Progenitor cell of endocrine pancreas (in vitro differentiated cells): ENCODE measurements around the gene LIME1. TPM values are rescaled to one million over a fixed set of nuclear protein-coding genes. Genes with fewer than 3 reads are reported as not detected.

Experiments used
- DNase-seq: peaks from one replicate; pipeline ENCODE4 v3.0.0; 2021; ENCODE audit warnings: low spot score; ENCODE audit not compliant: unreplicated experiment
- H3K27ac Mint-ChIP-seq: 2 replicates; pipeline ENCODE4 v1.8.0; 2021; ENCODE audit warnings: mild to moderate bottlenecking, moderate library complexity, mixed read lengths
- H3K27me3 Mint-ChIP-seq: 2 replicates; pipeline ENCODE4 v1.8.0; 2021; ENCODE audit warnings: mixed read lengths
- H3K36me3 Mint-ChIP-seq: 2 replicates; pipeline ENCODE4 v1.8.0; 2022; ENCODE audit warnings: mixed read lengths; ENCODE audit not compliant: insufficient read depth
- H3K4me1 Mint-ChIP-seq: 2 replicates; pipeline ENCODE4 v1.8.0; 2021; ENCODE audit warnings: low read depth, mixed read lengths
- H3K4me3 Mint-ChIP-seq: 2 replicates; pipeline ENCODE4 v1.8.0; 2021; ENCODE audit warnings: low read depth, mild to moderate bottlenecking, moderate library complexity, mixed read lengths
- H3K9me3 Mint-ChIP-seq: 2 replicates; pipeline ENCODE4 v1.8.0; 2021; ENCODE audit warnings: low read depth, mixed read lengths
- CTCF ChIP-seq: fragments of 200-600 bp; sonication (generic); IDR thresholded peaks from one replicate; pipeline ENCODE4 v1.5.0; 2021; ENCODE audit warnings: antibody characterized with exemption, mild to moderate bottlenecking; ENCODE audit not compliant: unreplicated experiment
- total RNA-seq: library from RNA; stranded (reverse); gene quantifications from 2 replicates; pipeline ENCODE4 v1.2.1, GENCODE V29; 2021

Gene LIME1
- total RNA-seq, 1 donor from 2014 or later, result 17.2 TPM

GRCh38 chr20:63771046-63771707 lies 34.7 kb downstream of the LIME1 start:
- Mint-ChIP-seq H3K4me1 (peaks cover 9% of the 10 kb centered on the region), H3K9me3 (no peaks in the 10 kb centered on the region), H3K27ac (no peak overlapping the region), H3K36me3 (peaks cover 6% of the 10 kb centered on the region), H3K4me3 (no peak overlapping the region), H3K27me3 (no peaks in the 10 kb centered on the region)
- DNase-seq, result no peak
- TF ChIP-seq CTCF, result no peak

- Mint-ChIP-seq H3K36me3 (peaks cover 10% of the 10 kb centered on the region), H3K27me3 (no peaks in the 10 kb centered on the region), H3K4me3 (no peak overlapping the region), H3K9me3 (no peaks in the 10 kb centered on the region), H3K27ac (peak overlapping the region; percentile 33), H3K4me1 (peaks cover 9% of the 10 kb centered on the region)
- TF ChIP-seq CTCF, result no peak
- DNase-seq, result no peak
These were observed 36.5 kb downstream of the LIME1 start for GRCh38 chr20:63772781-63773518.

- Mint-ChIP-seq H3K36me3 (peaks cover 8% of the 10 kb centered on the region), H3K27me3 (no peaks in the 10 kb centered on the region), H3K4me3 (no peak overlapping the region), H3K9me3 (no peaks in the 10 kb centered on the region), H3K4me1 (peaks cover 9% of the 10 kb centered on the region), H3K27ac (no peak overlapping the region)
- DNase-seq, result no peak
- no peak for TF ChIP-seq CTCF
These were observed 37.2 kb downstream of the LIME1 start for GRCh38 chr20:63773571-63774241.

GRCh38 chr20:63774306-63774705 lies 37.8 kb downstream of the LIME1 start:
- no peak overlapping the region for H3K27ac Mint-ChIP-seq
- no peaks in the 10 kb centered on the region for H3K9me3 Mint-ChIP-seq
- H3K4me1 Mint-ChIP-seq, result peaks cover 9% of the 10 kb centered on the region

More at GRCh38 chr20:63774306-63774705, 37.8 kb downstream of the LIME1 start:
- H3K4me3 Mint-ChIP-seq, result no peak overlapping the region
- DNase-seq, result no peak
- peaks cover 8% of the 10 kb centered on the region for H3K36me3 Mint-ChIP-seq
- no peak for TF ChIP-seq CTCF
- H3K27me3 Mint-ChIP-seq, result no peaks in the 10 kb centered on the region
